GM19397 (cell line): ENCODE results near the gene KIAA1671.
"Not testable (repeated sequence)": the region's sequence is repeated elsewhere in the genome, so short reads cannot be mapped to it uniquely, and the experiment has no call there.

Experiments used
- ATAC-seq: cut with Tn5 transposase; IDR thresholded peaks from one replicate; pipeline ENCODE4 v1.9.1; 2021; ENCODE audit warnings: mild to moderate bottlenecking, moderate library complexity; ENCODE audit not compliant: unreplicated experiment

Gene KIAA1671

DNA sequence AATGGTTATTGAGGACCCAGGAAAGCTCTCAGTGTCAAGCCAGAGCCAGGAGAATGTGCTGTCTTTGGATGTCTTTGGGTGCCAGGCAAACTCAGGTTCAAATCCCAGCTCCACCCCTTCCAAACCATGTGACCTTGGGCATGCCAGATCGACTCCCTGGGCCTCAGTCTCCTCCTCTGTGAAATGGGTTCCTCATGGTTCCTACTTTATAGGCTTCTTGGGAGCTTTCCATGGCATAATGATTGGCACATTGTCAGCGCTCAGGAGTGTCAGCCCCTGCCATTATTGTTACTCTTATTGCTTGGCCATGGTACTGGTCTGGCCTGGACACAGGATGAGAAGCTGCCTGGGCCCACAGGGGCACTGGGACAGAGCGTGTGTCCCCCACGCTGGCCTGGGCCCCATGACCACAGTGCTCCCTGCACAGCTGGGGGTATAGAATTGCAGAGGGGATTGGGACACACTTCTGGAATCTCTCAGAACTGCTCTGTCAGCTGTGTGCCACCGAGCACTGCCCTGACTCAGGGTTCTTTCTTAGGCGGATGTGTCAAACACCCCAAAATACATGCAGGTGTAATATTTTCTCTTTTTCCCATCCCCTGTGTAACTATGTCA, 209.5 kb downstream of the KIAA1671 start:
- ATAC-seq = no peak

DNA sequence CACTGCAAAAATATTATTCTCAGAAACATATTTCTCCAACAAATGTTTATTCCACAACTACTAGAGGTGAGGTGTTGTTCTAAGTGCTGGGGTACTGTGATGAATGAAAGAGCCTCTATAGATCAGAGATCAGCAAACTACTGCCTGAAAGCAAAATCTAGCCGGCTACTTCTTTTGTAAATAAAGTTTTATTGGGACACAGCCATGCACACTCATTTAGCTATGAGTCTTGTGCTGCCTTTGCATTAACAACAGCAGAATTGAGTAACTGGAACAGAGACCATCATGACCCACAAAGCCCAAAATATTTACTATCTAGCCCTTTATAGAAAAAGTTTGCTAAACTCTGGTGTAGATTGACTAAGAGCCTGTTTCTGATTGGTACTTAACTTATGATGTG, 210.0 kb downstream of the KIAA1671 start:
- no peak for ATAC-seq

DNA sequence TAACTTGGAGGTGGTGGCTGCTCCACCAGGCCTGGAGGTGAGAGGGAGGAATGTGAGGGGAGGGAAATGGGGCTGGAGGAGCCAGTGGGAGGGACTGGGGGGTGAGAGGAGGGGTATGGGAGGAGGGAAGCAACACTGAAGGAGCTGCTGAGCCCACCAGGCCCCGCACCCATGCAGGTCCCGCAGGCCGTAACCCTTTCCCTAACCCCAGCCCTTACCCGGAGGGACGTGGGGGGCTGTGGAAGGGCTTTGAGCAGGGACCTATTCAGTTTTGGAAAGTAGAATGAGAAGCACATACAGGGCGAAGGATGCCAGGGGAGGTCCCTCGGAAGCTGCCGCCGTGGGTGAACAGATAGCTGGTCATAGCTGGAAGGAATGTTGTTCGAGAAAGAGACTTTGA, 213.3 kb downstream of the KIAA1671 start:
- no peak for ATAC-seq

DNA sequence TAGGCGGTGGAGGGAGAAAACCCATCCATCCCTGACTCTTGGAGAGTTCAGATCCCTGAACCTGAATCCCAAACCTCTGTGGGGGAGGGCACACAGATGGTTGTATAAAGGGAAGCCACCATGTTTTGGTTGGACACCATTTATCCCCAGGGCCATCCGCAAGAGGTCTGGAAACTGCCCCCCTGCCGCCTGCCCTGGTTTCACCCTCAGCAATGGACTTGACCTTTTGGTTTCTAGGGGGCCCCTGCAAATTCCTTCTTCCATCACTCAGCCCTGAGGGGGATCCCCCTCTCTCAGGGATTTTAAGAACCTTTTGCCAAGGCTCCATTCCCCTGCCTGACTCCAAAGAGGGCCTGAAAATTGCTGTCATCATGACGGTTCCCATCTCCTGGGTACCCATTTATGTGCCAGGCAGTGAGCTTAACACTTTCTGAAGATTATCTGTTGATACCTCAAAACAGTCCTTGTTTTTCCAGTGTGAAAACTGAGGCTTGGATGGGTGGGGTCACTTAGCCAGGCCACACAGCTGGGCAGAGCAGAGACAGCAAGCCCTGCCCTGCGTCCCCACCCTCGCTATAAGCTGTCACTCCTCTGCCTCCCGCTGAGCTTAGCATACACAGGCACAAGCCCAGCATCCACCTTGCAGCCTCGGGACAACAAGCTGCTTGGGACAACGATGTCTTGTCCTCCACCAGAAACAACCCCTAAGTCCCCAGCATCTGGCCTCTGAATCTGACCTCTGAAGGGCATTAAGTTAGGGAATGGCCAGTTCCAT, 213.9 kb downstream of the KIAA1671 start:
- no peak for ATAC-seq

DNA sequence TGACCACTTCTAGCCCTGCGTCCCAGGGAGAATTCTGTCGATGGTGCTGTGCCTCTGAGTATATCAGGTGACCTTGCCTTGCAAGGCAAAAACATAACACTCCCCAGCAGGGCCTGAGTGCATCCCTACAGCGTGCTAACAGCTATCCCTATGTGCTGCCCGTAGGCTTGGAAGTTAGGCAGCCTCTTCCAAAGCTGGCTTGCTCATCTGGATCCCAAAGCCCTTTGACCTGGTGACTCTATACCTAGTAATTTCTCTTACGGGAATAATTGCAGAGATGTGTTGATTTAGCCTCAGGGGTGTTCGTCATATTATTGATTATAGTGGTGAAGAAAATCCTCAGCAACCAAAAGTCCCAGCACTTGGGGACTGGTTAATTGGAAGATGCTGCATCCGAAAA, 214.6 kb downstream of the KIAA1671 start:
- no peak for ATAC-seq

DNA sequence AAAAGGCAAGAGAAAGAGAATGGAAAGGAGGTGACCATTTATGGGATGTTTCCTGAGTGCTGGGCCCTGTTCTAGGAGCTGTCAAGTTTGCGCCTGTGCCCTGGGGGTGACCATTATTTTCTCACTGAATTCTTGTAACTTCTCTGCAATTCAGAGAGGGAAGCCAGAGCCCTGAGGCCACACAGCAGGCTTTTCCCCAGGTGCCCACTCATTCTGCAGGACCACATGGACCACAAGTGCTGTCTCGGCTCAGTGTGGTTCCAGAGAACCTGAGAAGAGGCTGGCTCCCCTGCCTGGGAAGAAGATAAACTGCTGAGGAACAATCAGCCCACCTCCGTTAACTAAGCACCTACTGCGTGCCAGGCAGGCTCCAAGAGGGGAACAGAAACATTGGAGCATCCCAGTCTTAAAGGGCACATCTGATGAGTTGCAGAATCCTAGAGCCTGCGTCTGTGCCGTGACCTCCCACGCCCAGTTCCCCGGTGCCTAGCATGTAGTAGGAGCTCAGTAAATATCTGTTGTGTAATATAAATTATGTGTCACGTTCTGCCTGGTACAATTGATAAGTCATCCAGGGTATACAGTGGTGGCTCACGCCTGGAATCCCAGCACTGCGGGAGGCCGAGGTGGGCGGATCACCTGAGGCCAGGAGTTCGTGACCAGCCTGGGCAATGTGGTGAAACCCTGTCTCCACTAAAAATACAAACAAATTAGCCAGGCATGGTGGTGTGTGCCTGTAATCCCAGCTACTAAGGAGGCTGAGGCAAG, 215.5 kb downstream of the KIAA1671 start:
- ATAC-seq = no peak

DNA sequence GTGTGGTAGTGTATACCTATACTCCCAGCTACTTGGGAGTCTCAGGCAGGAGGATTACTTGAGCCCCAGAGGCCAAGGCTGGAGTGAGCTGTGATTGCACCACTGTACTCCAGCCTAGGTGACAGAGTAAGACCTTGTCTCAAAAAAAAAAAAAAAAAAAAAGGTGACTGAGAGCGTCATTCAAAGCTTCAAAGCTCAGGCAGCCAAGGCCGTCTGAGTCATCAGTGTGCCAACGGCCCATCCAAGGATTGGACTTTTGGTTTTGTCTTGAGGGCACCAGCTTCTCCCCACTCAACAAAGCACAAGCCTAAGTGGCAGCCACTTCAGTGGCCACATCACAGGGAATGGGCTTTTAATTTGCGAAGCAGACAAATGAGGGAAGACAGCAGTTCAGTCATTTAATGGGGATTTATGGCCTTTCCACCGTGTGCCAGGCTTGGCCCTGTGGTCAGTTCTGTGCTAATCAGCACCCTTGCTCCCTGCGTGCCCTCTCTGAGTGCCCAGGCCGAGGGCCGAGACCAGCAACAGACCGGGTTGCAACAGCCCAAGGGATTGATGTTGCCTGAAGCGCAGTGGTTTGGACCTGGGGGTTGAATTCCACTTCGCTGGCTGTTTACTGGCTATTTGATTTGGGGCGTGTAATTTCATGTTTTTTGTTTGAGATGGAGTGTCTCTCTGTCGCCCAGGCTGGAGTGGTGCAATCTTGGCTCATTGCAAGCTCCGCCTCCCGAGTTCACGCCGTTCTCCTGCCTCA, 216.9 kb downstream of the KIAA1671 start:
- ATAC-seq = no peak

DNA sequence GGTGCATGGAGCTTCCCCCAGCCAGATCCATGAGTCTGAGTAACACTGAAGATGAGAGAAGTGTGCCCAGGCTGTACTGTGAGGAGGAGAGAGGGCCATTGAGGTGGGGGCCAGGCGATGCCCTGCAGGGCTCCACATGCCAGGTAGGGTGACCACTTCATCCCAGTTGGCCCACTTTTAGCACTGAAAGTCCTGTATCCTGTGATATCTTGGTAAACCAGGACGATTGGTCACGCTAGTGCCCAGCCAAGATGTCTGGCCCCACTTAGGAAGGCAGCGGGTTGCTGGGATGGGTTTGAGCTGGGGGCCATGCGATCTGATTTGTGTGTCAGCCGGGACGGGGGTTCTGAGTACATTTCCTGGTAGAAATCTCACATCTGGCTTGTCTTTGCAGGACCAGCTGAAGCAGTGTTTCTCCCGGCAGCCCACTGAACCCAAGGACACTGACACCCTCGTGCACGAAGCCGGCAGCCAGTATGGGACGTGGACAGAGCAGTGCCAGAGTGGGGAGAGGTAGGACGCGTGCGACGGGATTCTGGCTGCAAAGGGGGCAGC, 218.0 kb downstream of the KIAA1671 start:
- no peak for ATAC-seq

DNA sequence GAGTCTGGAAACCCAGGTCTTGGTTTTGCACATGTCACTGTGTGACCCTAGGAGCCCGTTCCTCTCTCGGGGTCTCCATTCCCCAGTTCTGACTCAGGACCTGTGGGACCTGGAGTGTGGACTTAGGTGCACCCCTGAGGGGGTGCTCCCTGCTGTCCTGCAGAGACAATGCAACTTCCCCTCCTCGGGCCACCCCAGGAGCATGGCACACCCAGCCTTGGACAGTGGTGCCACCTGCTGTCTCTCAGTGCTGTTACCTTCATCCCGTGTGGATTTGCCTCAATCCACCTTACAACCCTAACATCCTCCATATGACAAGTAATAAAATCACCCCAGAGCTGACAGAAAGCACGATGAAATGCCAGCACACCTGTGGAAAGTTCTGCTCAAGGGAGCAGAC, 219.6 kb downstream of the KIAA1671 start:
- no peak for ATAC-seq

DNA sequence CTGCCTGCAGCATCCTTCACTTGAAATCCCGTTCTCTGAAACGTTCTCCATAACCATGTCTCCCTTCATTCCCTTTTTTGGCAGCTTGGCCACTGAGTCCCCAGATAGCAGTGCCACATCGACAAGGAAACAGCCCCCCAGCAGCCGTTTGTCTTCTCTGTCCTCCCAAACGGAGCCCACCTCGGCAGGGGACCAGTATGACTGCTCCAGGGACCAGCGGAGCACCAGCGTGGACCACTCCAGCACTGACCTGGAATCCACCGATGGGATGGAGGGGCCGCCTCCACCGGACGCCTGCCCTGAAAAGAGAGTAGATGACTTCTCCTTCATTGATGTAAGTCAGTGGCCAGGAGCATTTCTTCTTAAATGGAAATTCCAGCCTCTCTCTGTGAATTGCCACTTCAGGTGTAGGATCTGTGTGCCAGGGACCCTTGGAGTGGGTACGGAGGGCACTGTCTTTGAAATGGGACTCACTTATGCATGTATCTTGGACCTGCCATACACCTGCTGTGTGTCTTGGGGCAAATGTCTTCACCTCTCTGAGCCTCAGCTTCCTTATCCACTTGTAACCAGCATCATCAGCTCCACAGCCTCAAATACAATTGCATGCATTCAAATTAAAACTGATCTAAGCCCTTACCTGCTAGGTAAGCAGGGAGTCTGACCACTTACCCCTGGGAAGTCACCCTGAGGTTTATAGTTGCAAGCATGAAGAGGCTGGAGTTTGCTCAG, 221.8 kb downstream of the KIAA1671 start:
- no peak for ATAC-seq

DNA sequence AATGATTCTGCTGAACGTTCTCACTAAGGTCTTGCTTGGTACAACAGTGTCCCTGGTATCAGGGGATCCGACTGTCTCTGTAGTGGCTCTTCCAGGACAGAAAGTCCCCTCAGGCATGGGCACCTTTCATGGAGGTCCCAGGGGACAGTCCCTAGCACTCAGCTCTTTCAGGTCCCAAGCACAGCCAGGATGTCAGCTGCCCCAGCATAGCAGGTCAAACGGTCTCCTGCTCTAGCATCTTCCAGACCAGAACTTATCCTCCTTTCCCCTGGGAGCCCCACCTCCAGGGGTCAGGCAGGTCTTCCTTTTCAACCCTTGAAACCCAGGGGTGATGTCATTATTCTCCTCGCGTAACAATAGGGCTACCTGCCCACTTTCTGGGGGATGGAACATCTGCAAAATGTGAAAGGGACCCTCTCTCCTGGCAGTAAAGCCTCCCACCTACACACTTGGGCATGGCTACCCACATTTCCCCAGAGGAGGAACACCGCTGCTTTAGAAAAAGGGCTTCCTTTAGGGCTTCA, 222.4 kb downstream of the KIAA1671 start:
- no peak for ATAC-seq

DNA sequence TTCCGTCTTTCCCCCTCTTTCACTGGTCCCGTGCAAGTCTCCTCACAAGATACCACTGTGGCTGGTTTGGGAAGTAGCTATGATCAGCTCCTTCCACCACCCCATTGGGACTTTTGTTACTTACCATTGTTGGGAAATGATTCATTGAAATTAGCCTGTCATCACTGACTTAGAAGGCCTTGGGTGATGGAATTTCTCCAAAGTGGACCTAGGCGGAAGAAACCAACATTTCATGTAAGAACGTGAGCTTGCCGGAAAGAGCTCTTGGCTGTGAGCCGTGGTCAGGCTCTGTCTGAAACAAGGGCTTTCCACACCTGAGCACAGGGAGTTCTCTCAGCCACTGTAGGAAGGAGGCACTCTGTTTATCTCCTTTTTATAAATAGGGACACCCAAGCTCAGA, 223.7 kb downstream of the KIAA1671 start:
- ATAC-seq = no peak

DNA sequence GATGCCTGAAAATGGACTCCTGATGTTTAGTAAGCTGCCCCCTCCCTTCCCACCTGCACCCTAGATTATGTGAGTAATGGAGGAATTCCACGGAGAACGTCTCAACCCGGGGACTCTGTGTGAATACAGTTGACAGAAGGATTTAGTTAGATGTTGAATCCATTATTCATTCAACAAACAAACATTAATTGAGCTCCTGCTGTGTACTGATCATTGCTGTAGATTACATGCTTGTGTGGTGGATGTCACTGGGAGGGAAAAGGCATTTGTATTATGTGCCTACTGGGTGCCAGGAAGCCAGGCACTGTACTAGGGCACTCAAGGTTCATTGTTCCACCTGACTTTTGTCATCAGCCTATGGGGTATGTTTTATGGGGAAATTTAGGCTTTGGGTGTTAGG, 224.3 kb downstream of the KIAA1671 start:
- ATAC-seq = no peak

DNA sequence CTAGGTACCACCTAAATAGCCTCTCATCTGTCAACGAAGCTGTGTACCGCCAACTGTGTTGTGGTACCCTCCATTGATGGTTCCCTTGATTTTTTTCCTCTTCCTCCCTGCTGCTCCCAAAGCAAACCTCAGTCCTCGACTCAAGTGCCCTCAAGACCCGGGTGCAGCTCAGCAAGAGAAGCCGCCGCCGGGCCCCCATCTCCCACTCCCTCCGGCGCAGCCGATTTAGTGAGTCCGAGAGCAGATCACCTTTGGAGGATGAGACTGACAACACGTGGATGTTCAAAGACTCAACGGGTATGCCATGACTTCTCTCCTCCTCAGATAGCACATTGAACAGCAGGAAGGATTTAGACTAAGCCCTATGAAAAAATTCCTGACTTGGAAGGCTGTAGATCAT, 224.7 kb downstream of the KIAA1671 start:
- no peak for ATAC-seq

DNA sequence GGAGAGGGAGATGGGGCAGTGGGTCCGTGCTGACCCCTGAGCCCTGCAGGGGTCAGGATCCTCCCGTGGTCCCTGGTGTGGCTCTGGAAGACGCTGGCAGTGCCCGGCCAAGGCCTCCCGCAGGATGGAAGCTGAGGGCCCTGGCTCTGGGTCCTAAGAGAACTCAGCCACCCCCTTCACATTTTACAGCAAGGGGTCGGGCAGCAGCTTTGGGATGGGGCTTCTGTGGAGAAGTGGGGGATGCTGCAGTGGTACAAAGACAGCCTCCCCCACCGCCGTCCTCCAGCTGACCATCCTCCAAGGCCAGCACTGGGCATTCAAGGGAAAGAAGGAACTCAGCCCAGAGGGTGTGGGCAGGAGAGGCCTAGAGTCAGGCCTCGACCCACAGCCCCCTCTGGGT, 225.4 kb downstream of the KIAA1671 start:
- no peak for ATAC-seq

DNA sequence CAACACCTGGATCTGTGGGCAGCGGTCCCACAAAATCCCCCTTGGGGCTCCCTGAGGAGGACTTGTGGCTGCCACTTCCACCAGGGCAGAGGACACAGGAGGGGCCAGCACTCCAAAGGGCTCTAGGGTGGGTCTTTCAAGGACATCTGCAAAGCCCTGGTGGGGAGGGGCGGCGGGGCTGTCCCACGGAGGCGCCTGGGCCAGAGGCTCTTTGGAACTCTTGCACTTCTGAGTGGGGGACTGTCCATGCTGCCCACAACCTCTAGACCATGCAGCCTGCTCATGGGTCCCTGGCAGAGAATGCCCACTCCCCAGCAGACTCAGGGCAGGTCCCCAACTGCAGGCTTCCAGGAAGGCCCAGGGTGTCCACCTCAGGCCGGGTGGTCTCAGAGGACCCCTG, 225.8 kb downstream of the KIAA1671 start:
- not testable (repeated sequence) for ATAC-seq

DNA sequence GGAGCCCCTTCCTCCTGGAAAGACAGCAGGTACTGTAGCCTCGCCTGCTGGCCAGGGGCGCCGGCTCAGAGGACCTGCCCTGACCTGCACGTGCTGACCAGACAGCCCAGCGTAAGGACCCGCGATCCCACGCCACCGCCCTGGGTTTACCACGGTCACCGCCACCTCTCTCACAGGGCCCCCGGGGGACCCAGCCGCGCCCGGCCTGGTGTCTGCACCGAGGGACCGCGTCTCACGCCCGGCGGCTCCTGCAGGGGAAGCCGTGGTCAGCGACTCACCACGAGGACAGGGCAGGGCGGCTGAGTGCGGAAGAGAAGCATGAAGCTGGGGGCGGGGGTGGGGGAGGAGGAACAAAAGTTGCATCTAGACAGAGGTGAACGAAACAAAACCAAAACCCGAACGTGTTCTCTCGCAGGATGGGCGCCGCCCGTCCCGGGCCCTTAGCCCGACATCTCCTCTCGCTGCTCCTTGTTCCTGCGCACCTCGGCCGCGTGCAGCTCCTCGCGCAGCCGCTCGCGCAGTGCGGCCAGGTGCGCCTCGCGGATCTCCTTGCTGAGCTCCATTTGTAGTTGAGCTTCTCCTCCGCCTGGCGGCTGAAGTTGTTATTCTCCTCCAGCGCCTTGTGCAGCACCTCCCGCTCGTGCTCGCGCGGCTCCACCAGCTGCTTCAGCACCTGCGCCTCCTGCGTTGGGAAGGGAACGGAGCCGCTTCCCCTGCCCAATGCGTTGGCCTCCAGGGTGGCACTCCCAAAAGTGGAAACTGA, 226.5 kb downstream of the KIAA1671 start:
- ATAC-seq = not testable (repeated sequence)

DNA sequence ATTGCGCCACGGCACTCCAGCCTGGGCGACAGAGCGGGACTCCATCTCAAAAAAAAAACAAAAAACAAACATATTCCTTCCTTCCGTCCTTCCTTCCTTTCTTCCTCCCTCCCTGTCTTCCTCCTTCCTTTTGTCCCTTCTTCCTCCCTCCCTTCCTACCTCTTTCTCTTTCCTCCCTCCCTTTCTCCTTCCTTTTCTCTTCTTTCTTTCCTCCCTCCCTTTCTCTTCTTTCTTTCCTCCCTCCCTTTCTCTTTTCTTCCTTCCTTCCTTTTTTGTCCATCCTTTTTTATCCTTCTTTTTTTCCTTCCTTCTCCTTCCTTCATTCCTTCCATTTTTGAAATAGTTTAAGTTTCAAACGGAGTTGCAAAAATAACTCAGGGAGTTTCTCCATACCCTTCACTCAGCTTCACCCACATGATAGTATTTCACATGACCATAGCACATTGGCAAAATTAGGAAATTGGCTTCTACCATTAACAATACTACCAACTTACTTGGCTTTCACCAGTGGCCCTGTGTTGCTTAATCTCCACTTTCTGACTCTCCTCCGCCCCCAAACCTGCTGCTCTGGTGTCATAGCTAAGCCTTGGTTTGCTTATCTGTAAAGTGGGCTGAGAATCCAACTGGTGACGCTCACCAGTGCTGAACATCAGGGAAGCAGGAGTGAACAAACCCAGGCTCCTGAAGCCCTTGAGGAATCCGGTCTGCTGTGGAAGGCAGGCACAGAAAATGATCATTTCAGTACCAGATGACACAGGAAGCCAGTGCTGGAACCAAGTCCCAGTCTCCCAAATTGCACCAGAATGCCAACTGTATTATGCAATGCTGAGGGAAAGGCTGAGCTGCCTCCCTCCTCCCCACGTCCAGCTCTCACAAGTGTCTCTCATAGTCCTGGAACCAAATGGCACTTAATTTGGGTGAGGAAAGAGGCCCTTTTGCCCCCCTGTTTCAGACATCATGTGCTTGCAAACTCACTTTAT, 229.9 kb downstream of the KIAA1671 start:
- ATAC-seq = no peak
